Measurements from ENCODE around the gene ALAD.
"Not testable (repeated sequence)": the region's sequence is repeated elsewhere in the genome, so short reads cannot be mapped to it uniquely, and the experiment has no call there.

ALAD gene

GRCh38 chr9:113401027-113401792 lies at the start of gene ALAD:
TSS of gene ALAD (minus strand) at chr9:113401284. CDS start at chr9:113393559, 7,725 bp downstream.
- DNase-seq (ENCODE audit: low read depth): peak; percentile 96

DNA sequence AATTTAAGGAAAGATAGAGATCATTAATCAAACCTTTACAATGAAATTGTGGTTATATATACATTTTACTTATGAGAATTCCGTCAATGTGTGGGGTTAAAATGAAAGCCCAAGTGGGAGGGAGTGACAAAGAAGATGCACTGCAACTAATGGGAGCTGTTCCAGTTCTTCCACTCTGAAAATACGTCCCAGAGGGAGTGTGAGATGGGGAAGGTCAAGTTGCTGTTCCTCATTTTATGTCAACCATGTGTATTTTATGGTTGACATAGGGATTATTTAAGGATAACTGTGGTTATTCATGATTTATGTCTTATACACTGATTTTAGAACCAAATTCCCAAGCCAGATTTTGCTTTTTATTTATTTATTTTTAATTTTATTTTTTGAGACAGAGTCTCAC lies 48.3 kb upstream of the ALAD start:
- DNase-seq (ENCODE audit: low read depth): no peak

GRCh38 chr9:113446323-113446740 lies 45.2 kb upstream of the ALAD start:
- peak; percentile 52 for DNase-seq (ENCODE audit: low read depth)

GRCh38 chr9:113444736-113445135 lies 43.7 kb upstream of the ALAD start:
- no peak for DNase-seq (ENCODE audit: low read depth)

GRCh38 chr9:113437716-113438115 lies 36.6 kb upstream of the ALAD start:
- DNase-seq (ENCODE audit: low read depth): not testable (repeated sequence)

GRCh38 chr9:113436728-113437515 lies 35.8 kb upstream of the ALAD start:
- peak; percentile 4 for DNase-seq (ENCODE audit: low read depth)

- DNase-seq (ENCODE audit: low read depth): no peak
These were observed 30.1 kb upstream of the ALAD start for GRCh38 chr9:113431191-113431590.

GRCh38 chr9:113428062-113428615 lies 27.1 kb upstream of the ALAD start:
- no peak for DNase-seq (ENCODE audit: low read depth)

- DNase-seq (ENCODE audit: low read depth): peak; percentile 82
These were observed 26.5 kb upstream of the ALAD start for GRCh38 chr9:113427629-113428028.

DNA sequence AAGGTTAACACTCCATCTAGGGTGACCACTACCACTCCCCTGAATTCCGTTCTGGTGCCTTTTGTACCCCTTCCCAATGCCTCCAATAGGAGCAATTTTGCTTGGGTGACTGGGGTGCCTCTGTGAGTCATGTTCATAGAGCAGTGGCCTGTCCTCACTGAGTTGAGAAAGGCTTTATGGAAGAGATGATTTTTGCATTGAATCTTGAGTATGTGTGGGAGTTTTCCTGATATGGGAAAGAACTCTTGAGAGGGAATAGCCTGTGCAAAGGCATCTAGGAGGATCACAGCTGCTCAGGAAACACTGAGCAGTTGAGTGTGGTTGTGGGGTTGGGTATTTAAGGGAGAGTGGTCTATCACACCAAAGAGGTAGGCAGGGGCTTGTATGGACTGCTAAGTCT lies 25.6 kb upstream of the ALAD start:
- peak; percentile 39 for DNase-seq (ENCODE audit: low read depth)

DNA sequence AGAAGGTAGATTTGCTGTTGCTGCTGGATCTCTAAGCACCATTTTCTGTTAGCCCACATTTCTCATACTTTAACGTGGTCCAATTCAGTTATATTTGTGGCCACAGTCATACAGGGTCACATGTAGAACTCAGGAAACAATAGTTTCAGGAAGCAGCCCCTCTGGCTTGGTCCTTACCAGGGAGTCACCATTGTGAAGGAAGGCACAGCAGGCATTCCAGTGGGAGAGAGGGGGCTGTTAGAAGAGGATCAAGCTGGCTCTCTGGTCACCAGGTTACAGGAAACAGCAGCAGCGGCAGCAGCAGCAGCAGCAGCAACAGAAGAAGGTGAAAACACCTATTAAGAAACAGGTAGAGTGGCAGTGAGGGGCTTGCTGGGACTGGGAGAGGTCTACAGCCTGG lies 24.0 kb upstream of the ALAD start:
- DNase-seq (ENCODE audit: low read depth): no peak

- no peak for DNase-seq (ENCODE audit: low read depth)
These were observed 20.6 kb upstream of the ALAD start for GRCh38 chr9:113421726-113422125.

DNA sequence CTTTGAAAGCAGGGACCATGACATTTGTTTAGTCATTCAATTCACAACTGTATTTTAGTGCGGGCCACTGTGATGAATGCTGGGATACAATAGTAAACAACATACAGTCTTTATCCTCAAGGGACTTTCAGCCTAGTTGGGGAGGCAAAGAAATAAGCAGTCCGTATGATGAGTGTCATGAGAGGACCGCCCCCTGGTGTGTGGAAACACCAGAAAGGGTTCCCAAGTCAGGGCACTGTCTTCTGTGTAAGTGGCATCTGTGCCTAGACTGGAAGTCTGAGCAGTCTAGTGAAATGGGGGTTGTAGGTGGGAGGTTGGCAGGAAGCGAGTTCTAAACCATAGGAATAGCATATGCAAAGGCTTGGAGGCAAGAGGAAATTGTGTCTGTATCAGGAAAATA lies 16.3 kb upstream of the ALAD start:
- DNase-seq (ENCODE audit: low read depth): no peak

DNA sequence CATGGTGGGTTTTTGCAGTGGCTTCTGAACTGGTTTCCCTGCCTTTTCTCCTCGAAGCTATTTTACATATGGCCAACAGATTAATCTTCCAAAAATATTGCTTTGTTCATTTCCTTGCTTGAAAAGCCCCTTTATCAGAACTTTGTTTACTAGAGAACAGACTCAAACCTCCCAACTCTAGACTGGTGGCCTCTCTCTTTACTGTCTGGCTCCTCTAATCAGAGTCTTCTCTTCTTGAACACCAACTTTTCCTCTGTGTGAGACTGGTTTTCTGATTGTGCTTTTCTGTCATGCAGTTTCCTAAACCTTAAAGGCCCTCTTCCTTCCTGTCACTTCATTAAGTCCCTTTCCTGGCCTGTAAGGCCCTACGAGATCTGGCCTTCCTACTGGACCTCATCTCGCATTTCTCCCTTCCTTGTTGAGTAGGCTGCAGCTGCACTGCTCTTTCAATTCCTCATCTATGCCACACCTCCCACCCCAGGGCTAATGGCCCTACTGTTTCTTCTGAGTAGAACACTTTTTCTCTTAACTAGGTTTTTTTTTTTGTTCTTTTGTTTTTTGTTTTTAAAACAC lies 15.2 kb upstream of the ALAD start:
- DNase-seq (ENCODE audit: low read depth): no peak

DNA sequence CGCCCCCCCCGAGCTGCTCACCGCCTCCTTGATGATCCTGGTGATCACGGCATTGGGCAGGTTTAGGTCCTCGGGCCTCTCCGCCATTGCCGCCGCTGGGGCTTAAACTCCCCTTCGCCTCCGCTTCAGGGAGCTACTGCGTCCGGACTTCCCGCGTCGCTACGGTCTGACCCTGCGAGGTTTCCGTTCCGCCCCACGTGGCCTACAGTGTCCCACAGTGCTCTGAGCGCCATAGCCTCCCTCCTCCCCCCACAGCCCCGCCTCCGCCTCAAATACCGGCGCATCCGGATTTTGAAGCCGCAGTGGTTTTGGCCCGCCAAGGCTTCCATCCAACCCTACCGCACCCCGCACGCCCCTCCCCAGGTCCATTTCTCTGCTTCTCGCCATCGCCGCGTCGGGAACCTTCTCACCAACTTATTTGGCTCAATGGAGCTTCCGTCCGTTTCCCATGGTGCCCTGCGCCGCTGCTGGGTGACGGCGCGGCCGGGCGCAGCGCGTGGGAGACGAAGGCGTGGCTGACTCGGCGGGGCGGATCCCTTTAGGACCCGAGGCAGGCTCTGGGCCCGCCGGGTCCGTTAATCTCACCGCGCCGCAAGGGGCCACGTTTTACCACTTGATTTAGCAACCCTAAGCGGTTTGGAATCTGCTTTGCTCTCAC lies 9.3 kb upstream of the ALAD start, which contains the start of the genes C9orf43 and POLE3:
C9orf43 (plus strand) TSS at position 541 of the 658 bp plus-strand sequence. CDS start 2,747 bp downstream, outside the sequence.
POLE3 (minus strand) TSS at position 469 of the 658 bp plus-strand sequence; CDS start at position 87, 382 bp downstream.
- peak; percentile 95 for DNase-seq (ENCODE audit: low read depth)

DNA sequence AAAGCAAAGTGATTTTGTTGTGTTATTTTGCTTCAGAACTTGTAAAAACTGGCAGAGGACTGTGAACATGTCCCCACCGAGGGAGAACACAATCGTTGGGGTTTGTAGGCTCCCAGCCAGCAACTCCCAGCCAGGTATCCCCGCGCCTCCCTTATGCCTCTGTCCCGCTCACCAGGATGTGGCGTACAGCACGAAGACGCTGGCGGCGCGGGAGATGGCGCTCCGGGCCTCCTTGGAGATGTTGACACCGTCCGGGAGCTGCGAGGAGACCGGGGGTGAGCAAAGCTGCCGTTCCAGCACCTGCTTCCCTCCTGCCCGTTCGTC lies 8.8 kb upstream of the ALAD start:
- DNase-seq (ENCODE audit: low read depth): peak; percentile 11

GRCh38 chr9:113409481-113409880 lies 8.4 kb upstream of the ALAD start:
- no peak for DNase-seq (ENCODE audit: low read depth)

DNA sequence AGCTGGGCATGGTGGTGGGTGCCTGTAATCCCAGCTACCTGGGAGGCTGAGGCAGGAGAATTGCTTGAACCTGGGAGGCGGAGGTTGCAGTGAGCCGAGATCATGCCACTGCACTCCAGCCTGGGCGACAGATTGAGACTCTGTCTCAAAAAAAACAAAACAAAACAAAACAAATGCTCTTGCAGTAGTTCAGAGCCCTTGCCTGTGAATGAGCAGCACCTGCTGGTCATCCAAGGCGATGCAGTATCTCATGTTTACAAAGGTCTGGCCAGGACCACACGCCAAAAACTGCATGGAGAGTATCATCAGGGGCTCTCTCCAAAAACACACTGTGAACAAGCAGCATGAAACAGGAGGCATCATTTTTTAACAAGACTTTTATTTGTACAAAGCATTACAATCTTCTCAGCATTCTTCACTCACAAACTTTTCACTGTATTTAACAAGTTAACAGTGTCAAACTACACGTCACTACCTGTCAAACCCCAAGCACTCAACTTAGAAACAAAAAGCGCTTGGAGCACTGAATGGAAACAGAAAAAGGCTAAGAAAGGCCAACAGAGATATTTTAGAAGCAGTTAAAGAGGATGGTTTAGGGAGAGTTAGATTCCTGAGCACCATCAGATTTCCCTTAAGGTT lies 5.9 kb upstream of the ALAD start:
- DNase-seq (ENCODE audit: low read depth): peak; percentile 72

DNA sequence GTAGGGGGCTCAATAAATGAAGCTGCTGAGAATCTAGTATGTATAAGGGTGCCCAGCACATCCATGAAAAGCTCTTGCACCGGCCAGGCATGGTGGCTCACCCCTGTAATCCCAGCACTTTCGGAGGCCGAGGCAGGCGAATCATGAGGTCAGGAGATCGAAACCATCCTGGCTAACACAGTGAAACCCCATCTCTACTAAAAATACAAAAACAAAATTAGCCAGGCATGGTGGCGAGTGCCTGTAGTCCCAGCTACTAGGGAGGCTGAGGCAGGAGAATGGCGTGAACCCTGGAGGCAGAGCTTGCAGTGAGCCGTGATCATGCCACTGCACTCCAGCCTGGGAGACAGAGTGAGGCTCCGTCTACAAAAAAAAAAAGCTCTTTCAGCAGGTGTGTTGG lies 5.3 kb upstream of the ALAD start:
- DNase-seq (ENCODE audit: low read depth): not testable (repeated sequence)

- peak; percentile 51 for DNase-seq (ENCODE audit: low read depth)
These were observed 2.6 kb upstream of the ALAD start for GRCh38 chr9:113403646-113404045.

- no peak for DNase-seq (ENCODE audit: low read depth)
These were observed 1.4 kb downstream of the ALAD start for GRCh38 chr9:113399646-113400200.

Data from amniotic epithelial cell (primary cell).